CD4-positive, alpha-beta T cell treated with Interleukin-6 at 100 ng/mL for 8 hours (primary cell): ENCODE results near the gene TOM1L1.

Source experiments
- DNase-seq: peaks from one replicate; pipeline ENCODE4 v3.0.0-alpha.2; 2020; ENCODE audit warnings: mixed read lengths, low spot score

TOM1L1 gene

DNA sequence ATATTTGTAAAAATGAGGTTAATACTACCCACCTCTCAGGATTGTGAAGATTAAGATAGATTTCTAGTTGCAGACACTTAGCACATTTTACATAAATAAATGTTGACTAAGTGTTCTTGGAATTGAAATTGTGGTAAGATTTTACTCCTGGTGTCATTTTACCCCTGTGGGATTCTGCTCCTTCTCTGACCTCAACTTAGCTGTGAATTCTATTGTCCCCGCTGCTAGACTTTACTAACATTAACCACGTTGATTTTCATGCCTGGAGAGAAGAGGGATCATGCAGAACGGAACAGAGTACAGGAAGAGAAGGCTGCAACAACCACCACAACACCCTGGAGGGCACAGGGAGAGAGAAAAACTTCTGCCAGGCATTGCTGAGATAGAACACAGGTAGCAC, 2.1 kb upstream of the TOM1L1 start:
- DNase-seq, result no peak

DNA sequence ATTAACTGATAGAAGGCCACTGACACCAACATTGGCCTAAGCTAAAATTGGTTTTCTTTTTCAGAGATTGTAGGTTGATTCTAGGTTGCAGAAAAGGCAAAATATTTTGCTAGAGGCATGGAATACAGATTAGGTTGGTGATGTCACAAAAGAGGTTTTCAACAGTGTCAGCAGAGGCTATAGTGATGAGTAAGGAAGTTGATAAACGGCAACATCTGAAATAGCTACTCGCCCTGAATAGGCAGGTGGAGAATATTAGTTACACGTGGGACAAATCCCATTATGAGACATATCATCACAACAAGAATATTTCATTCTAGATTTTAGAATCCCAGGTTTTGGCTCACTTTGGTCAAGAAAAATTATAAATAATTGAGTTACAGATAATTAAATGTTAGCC, 1.5 kb upstream of the TOM1L1 start:
- DNase-seq, result no peak

DNA sequence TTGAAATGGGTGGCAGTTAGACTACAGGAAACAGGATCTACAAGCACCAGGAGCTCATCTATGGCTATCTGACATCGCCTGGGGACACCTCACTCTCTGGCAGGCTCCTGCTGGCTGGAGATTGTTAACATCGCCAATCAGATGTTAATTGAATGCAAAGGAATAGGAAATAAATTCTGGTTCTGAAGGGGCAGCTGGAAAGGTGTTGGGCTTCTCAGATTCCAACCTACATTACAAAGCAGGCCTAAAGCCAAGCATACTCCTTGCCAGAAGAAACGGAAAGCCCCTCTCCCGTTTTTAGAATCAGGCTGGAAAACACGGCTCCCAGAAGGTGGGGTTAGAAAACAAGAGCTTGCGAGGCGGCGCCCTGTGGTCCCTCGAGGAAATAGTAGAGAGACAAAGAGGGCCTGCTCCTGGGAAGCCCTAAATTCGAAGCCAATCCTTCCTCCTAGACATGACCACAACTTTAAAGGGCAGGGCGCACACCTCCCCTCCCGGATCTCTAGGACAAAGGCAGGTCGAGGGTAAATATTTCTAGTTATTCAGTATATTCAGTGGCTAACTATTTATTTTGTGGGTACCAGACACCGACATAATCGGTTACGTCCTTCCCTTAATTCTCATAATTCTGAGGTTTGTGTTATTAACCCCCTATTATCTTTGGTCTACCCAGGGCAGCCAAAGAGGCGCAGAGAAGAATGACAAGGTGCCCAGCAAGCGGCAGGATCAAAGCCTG, 763 bp upstream of the TOM1L1 start:
- DNase-seq, result no peak

DNA sequence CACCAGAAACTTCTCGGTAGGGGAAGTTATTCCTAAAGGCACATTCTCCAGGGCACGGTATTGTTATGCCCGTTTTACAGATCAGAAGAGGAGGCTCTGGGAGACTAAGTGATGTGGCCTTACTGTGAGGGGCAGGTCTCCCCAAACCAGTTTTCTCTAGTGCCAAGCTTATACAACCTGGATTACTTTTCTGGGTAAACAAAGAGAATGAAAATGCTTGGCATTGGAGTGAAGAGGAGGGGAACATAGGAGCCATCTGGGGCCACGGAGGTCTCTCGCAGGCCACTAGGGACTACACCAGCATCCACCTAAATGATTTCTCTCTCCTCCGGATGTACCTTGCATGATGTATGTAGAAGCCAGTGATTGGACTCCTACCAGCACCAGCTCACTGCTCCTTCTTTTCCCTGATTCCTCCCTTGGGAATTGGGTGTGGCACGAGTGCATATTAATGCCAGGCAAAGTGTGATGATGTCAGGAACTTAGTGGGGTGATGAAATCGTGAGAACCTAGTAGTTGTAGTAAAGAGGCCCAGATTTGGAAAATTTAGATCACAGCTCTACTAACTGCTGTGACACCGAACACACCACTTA, 674 bp downstream of the TOM1L1 start:
- DNase-seq, result no peak

DNA sequence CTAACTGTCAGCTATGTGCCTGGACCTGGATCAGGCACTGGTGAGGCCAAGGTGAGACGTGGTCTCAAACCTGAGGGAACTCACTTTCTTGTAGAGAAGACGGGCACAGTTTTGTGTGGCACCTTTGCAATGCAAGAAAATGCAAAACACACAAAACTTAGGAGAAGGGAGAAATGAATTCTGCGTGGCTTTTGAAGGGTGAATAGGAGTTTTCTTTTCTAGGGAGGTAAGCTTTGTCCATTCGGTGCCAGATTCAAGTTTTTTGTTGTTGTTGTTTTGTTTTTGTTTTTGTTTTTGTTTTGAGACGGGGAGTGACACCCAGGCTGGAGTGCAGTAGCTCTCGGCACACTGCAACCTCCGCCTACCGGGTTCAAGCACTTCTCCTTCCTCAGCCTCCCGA, 1.4 kb downstream of the TOM1L1 start:
- no peak for DNase-seq

DNA sequence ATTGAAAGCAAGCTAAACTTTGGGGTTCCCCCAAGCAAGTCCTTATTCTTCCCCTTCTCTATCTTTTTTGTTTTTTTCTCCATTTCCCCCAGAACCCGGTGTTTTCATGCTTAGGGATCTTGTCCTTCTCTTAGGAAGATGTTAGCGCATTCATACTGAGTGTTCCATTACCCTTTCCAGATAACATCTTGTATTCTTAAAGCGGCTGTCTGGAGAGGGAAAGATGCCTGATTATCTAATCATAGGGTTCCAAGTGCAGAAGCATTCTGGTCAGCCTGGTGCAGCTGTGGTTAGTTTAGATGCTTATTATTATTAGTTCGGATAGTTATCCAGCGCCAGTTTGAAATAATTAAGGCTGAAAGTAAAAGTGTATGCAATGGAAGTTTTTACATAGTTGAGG, 2.0 kb downstream of the TOM1L1 start:
- DNase-seq, result no peak

DNA sequence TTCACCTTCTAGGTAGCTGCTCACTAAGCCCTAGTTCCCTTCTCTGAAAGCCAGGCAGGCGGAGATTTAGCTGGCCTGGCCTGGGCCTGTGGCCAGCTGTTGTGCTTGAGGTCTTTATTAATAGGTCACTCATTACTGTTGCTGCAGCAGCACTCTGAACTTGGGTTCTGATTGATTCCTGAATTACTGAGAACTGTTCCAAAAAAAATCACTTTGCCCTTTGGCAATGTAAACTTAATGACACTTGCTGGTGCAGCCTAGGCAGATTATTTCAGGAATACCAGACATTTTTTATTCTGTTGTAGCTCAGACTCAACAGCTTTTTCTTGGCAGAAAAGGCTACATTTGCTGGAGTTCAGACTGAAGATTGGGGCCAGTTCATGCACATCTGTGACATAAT, 2.7 kb downstream of the TOM1L1 start:
- no peak for DNase-seq

DNA sequence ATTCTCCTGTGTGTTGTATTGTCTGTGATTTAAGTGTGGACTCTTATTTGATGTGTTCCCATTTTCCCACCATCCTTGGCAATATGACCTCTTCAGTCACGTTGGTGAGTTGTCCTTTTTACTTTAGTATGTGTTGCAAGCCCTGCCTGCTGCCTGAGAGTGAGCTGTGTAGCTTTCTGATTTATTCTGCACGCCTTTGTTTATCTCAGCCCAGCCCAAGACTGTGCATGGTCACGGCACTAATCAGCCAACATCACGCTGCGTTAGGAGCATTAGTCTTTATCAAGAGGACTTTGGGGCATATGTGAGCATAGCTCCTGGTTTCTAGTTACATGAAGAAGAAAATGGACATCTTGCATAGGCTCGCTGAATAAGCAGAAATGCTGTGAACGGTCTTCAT, 6.0 kb downstream of the TOM1L1 start:
- DNase-seq, result no peak

DNA sequence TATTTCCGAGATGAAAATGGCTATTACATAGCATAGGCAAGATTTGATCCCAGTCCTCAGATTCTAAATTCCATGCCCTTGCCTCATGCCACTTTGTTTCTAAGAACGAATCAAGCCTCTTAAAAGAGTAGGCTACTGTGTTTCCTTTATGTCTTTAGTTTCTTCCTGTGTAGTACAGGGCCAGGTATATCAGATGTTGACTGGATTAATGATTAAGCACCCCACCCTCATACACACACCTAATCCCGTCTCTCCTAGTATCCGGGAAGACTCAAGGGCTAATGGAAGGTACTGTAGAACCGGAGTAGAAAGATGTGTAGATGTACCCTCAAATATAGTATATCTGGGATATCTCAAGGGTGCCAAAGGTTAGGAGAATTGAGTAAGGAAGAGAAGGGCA, 6.7 kb downstream of the TOM1L1 start:
- DNase-seq, result no peak

DNA sequence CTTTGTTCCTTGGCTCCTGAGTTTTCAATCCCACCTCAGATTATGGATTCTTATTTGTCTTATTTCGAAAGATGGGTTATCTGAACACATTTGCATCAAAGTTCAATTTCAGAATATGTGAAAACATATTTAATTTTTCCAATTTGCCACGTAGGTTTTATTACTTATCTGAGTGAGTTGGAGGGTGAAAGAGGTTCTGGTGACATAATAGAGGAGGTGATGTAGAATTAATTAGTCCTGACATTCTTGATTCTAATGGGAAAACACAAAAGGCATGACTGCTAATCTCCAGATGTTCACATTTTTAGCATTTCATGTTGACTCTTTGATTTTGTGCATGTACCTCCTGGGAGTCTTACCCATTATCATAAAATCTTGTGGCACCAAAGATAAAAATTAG, 9.1 kb downstream of the TOM1L1 start:
- no peak for DNase-seq

DNA sequence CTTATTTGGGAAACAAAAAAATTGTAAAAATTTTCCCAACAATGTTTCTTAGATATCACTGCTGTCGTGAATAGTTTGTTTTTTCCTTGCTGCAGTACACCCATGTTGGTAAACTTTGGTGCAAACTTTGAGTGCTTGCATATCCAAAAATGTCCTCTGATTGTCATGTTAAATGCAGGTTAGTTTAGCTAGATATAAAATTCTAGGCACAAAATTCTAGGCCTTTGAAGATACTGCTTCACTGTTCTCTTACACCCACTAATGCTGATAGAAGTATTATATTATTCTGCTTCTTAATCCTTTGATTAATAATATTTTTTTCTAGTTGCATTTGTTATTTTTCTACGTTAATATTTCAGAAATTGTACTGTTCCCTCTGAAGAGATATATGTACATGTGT, 16.1 kb downstream of the TOM1L1 start:
- DNase-seq, result no peak

DNA sequence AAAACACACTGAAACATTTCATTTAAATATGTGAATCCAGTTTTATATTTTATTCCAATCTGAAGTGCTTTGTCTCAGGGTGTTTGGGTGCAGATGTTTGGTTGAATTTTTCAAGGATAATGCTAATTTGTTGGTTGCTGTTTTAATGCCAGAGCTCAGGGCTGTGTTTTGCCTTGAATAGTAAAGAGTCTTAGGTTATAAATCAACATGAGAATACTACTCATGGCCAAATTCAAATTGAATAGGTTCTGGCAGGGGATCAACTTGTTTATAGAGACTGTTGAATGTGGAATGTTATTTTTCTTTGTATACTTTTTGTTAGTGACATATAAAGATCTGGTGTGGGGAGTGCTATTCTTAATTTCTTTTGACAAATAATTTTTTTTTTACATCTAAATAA, 18.8 kb downstream of the TOM1L1 start:
- DNase-seq, result no peak

DNA sequence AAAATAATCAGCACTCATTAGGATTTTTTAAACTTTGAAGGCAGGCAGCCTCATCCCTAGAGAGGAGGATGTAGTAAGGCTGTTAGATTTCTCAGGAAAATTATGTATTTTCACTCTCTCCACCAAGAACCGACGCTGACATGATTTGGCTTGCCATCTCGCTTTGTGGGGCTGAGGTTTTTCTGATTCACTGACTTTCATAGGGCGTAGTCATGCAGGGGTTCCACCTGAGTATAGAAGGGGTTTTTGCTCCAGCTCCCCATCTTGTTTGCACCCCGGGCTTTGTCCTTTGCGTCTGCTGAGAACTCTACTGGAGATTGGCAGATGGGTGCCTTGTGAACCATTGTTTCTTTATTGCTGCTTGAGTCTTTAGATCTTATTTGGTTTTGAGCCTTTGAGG, 20.2 kb downstream of the TOM1L1 start:
- DNase-seq, result no peak

DNA sequence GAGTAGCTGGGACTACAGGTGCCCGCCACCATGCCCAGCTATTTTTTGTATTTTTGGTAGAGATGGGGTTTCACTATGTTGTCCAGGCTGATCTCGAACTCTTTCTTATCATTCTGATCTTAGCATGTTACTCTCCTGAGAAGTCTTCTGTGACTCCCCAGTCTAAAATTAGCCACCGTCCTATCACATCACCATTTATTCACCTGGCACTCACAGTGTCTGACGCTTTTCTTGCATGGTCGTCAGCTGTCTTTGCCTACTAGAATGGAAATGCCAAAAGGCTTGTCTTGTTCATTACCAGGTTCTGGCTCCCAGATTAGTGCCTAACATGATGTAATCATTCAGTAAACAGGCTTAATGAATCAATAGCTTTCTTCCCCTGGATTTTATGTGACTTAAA, 23.8 kb downstream of the TOM1L1 start:
- no peak for DNase-seq

DNA sequence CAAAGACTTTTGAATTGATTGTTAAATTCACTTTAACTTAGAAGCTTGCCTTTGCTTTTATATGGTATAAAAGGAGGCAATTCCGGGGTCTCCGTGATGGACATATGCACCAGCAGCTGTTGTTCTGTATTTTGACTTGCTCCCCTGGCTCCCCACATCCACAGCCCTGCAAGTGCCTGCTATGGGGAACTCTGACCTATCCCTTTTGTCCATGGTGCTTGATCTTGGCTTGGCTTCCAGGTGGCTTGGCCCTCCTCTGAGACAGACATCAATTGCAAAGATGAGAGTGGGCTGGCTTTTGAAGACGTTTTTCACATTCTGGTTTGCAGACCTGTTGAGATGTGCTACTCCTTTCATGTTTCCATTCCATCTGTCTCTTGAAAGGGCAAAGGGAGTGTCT, 26.9 kb downstream of the TOM1L1 start:
- no peak for DNase-seq

DNA sequence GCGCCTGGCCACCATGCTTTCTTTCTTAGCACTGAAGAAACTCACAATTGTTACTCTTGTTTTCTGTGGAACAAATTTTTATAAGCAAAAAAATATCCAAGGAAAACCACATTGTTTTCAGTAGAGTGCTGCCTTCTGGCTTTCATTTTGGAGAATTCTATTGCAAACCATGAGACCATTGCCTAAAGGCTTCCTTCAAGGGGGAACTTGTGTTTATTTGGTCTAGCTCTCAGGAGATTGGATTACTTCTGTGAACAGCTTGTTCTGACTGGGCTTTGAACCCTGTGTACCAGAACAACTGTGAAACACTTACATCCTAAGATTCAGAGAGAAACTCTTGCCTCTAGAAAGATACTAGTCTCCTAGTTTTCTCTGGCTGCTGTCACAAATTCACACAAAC, 32.1 kb downstream of the TOM1L1 start:
- no peak for DNase-seq

DNA sequence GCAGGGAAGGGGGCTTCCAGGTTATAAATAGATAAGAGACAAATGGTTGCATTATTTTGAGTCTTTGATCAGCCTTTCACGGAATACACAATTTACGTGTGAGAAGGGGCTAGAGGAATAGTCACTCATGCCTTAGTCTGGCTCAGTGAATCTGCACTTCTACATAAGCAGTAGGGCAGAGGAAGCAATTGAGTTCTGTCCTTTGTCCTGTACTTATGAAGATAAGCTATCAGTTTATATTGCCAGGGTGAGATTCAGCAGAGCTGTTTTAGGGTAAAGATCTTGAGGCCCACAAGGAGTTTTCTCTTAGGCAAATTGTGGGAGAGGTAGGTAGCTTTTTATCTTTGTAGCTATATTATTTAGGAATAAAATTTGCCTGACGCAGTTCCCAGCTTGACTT, 33.3 kb downstream of the TOM1L1 start:
- no peak for DNase-seq

DNA sequence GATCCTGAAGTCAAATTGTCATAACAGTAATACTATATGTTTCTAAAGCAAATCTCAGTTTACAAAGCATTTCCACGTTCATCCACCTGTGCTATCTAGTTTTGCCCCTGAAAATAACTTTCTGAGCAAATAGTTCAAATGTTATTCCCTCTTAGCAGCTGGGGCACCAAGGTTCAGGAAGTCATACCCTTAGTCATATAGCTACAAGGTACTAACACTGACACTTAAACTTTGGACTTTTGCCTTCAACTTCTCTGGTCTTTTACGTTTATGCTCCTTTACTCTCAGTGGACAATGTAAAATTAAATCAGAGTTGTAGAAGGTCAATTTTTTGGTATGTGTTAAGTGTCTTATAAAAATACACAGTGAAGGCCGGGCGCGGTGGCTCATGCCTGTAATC, 34.8 kb downstream of the TOM1L1 start:
- no peak for DNase-seq

DNA sequence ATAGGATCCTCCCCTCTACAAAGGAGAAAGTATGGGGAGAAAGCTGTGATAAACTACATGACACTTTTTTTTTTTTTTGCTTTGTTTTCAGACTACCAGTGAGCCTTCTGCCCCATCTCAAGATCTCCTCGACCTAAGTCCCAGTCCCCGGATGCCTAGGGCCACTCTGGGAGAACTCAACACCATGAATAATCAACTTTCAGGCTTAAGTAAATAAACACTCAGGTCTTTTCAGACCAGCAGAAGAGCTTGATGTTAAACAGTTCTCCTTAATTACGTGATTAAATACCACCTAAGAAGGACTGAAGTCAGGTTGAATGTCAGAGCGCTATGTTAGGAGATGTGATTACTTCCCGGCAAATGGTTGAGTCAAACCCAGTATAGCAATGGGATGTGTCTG, 36.4 kb downstream of the TOM1L1 start:
- DNase-seq, result no peak

DNA sequence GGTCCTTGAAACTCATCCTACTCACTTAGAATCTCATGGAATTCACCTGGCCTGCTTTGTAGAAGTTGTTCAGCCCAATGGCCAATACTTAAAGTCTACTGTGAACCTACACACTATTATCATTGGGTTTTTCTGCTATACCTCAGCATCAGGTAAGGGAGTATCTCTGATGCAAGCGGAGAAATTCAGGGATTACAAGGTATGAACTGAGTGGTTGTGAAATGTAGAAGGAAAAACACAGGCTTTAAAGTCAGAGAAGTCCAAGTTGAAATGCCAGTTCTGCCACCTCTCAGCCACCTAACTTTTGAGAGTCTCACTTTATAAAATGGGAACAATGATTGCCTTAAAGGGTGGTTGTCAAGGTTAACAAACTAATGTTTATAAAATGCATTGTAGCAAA, 36.8 kb downstream of the TOM1L1 start:
- no peak for DNase-seq

DNA sequence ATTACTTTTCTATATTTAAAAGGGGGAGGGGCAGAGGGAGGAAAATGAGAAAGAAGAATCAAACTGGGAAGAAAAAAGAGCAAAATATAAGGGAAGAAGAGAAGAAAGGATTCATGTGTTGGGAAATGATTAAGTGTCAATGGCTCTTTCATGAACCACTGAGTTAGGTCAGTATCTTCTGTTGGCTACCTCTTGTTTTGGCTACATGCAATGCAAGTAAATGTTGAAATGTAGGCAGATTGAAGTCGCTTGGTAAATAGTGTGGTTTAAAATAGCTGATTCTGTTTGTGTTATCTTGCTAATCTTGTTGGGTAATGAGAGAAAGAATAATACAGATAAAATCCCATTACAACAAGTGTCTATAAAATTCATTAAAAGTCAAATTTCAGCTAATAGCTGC, 40.6 kb downstream of the TOM1L1 start:
- DNase-seq, result no peak

DNA sequence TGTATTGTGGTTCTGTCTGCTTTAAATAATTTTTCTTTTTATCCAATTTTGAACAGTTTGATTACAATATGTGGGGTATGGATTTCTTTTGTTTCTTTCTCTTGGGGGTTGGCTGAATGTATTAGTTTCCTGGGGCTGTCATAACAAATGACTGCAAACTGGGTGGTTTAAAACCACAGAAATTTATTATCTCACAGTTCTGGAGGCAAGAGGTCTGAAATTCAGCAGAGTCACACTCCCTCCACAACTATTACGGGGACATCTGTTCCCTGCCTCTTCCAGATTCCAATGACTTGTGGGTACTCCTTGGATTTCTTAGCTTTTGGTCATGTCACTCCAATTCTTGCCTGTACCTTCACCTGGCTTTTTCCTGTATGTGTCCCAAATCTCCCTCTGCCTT, 44.1 kb downstream of the TOM1L1 start:
- DNase-seq, result no peak

DNA sequence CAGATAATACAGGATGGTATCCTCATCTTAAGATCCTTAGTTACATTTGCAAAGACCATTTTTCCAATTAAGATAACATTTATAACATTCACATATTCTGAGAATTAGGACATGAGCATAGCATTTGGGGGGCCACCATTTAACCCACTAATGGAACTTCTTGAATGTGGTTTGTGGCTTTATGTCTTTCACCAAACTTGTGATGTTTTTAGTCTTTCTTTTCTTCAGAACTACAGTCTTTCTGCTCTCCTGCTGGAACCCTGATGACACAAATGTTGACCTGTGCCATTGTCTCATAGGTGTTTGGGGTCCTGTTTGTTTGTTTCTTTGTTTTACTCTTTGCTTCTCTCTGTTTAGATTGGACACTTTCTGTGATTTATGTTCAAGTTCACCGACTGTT, 44.6 kb downstream of the TOM1L1 start:
- no peak for DNase-seq

DNA sequence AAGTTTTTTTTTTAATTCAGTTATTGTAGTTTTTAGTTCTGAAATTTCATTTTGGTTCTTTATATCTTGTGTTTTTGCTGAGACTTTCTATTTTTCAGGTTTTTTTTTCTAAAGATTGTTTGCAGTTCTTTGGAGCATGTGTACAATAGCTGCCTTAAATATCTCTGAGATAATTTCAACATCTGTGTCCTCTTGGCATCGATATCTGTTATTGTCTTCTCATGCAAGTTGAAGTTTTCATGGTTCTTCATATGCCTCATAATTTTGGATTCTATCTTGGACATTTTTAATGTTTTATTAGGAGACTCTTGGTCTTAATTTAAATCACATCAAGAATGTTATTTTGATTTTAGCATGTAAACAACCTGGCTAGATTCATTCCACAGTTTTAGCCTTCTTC, 45.0 kb downstream of the TOM1L1 start:
- DNase-seq, result no peak
